HG03520 (cell line): ENCODE data around the gene CBY1.

ENCODE experiments used
- ATAC-seq: cut with Tn5 transposase; IDR thresholded peaks from one replicate; pipeline ENCODE4 v1.9.1; 2021; ENCODE audit warnings: mild to moderate bottlenecking, moderate library complexity; ENCODE audit not compliant: unreplicated experiment

The CBY1 gene

GRCh38 chr22:38700789-38701628 lies 44.6 kb downstream of the CBY1 start, which contains the start of gene JOSD1:
JOSD1 (minus strand) TSS chr22:38700943; CDS start chr22:38699987, 956 bp downstream.
- peak; percentile 35 for ATAC-seq

GRCh38 chr22:38704654-38705234 lies 48.3 kb downstream of the CBY1 start:
- ATAC-seq = no peak

GRCh38 chr22:38705235-38706100 lies 49.0 kb downstream of the CBY1 start, which contains the start of gene GTPBP1:
GTPBP1 (plus strand) TSS chr22:38705944; CDS start chr22:38705956, 12 bp downstream.
- peak; percentile 61 for ATAC-seq

- ATAC-seq = peak; percentile 3
Observed at GRCh38 chr22:38706101-38706900, 49.9 kb downstream of the CBY1 start.

- no peak for ATAC-seq
Observed at GRCh38 chr22:38706901-38707195, 50.4 kb downstream of the CBY1 start.

GRCh38 chr22:38707346-38707745 lies 50.9 kb downstream of the CBY1 start:
- no peak for ATAC-seq

- ATAC-seq = no peak
Observed at GRCh38 chr22:38707984-38708383, 51.5 kb downstream of the CBY1 start.

- no peak for ATAC-seq
Observed at GRCh38 chr22:38709306-38709705, 52.9 kb downstream of the CBY1 start.

GRCh38 chr22:38710351-38710750 lies 53.9 kb downstream of the CBY1 start:
- no peak for ATAC-seq

GRCh38 chr22:38710866-38711265 lies 54.4 kb downstream of the CBY1 start:
- no peak for ATAC-seq

- no peak for ATAC-seq
Observed at GRCh38 chr22:38712486-38713207, 56.2 kb downstream of the CBY1 start.

GRCh38 chr22:38713921-38714320 lies 57.5 kb downstream of the CBY1 start:
- ATAC-seq = no peak

GRCh38 chr22:38715176-38715764 lies 58.8 kb downstream of the CBY1 start:
- no peak for ATAC-seq

- no peak for ATAC-seq
Observed at GRCh38 chr22:38715852-38716251, 59.4 kb downstream of the CBY1 start.

GRCh38 chr22:38716271-38716670 lies 59.8 kb downstream of the CBY1 start:
- ATAC-seq = no peak

GRCh38 chr22:38716826-38717225 lies 60.4 kb downstream of the CBY1 start:
- ATAC-seq = no peak

GRCh38 chr22:38717244-38717643 lies 60.8 kb downstream of the CBY1 start:
- ATAC-seq = no peak

- ATAC-seq = no peak
Observed at GRCh38 chr22:38718414-38718813, 62.0 kb downstream of the CBY1 start.

- no peak for ATAC-seq
Observed at GRCh38 chr22:38719196-38719595, 62.8 kb downstream of the CBY1 start.

- no peak for ATAC-seq
Observed at GRCh38 chr22:38720350-38720749, 63.9 kb downstream of the CBY1 start.
